K562 (cell line): Measurements from ENCODE around the gene RIMBP3C. TPM values are rescaled to one million over a fixed set of nuclear protein-coding genes. Genes with fewer than 3 reads are reported as not detected.
A peak's percentile ranks its signal among the peaks of the same experiment; 100 is the strongest.
"Not testable (repeated sequence)": the region's sequence is repeated elsewhere in the genome, so short reads cannot be mapped to it uniquely, and the experiment has no call there.

Experiments used
- CHD1 ChIP-seq: fragments of 200-600 bp; sonication (generic); IDR thresholded peaks from one replicate; pipeline ENCODE4 v1.6.1; 2012; ENCODE audit warnings: mild to moderate bottlenecking, moderate library complexity, low read length, inconsistent platforms
- JUN ChIP-seq, 2 experiments: sonication (generic) in 1 of 2; formaldehyde crosslinking in 1 of 2; IDR thresholded peaks; 2 replicates each; pipeline versions ENCODE4 v1.6.1 to v1.8.0; 2012 to 2022; ENCODE audit warnings: borderline replicate concordance in 2 of 2, mild to moderate bottlenecking in 2 of 2, improper control_type of control experiment in 1 of 2, low read depth in 1 of 2, low read length in 1 of 2, missing genetic modification reagents in 1 of 2
- KLF13 ChIP-seq: fragments of 450-650 bp; IDR thresholded peaks from 2 replicates; pipeline ENCODE4 v1.6.1; 2016; ENCODE audit warnings: missing genetic modification characterization, low read depth, mild to moderate bottlenecking, missing compliant biosample characterization, moderate library complexity, borderline replicate concordance
- RFX7 ChIP-seq: fragments of 250-450 bp; sonication (Bioruptor Pico); IDR thresholded peaks from 2 replicates; pipeline ENCODE4 v1.5.1; 2021; ENCODE audit warnings: mild to moderate bottlenecking
- TEAD1 ChIP-seq, 2 experiments: fragments of 450-650 bp in 1 of 2; sonication (generic) in 1 of 2; formaldehyde crosslinking; IDR thresholded peaks; 2 replicates each; pipeline versions ENCODE4 v1.4.0 to v1.8.0; 2020 to 2022; ENCODE audit warnings: mild to moderate bottlenecking in 2 of 2, missing genetic modification reagents in 1 of 2
- ZNF133 ChIP-seq: fragments of 250-450 bp; sonication (Bioruptor Pico); IDR thresholded peaks from 2 replicates; pipeline ENCODE4 v1.4.0; 2020; ENCODE audit warnings: mild to moderate bottlenecking
- ZNF384 ChIP-seq: IDR thresholded peaks from 2 replicates; pipeline ENCODE4 v1.6.1; 2012; ENCODE audit warnings: low read depth, low read length, improper control_type of control experiment
- ZNF695 ChIP-seq: fragments of 450-650 bp; formaldehyde crosslinking; IDR thresholded peaks from 2 replicates; pipeline ENCODE4 v1.4.0; 2020; ENCODE audit warnings: mild to moderate bottlenecking, moderate library complexity
- polyA plus RNA-seq, 8 experiments: library from polyadenylated mRNA; depleted of rRNA in 4 of 8; stranded (reverse) in 5 of 8; unstranded in 3 of 8; fragments of >200 nt; fragmentation: Nextera tagmentation in 2 of 8; fragmentation: Illumina TruSeq in 1 of 8; extraction: Ambion mirVana in 2 of 8; extraction: Trizol in 1 of 8; gene quantifications; 2 replicates each; pipeline versions ENCODE4 v1.2.1 to v1.2.3, GENCODE V29; 2011 to 2014; ENCODE audit warnings: inconsistent platforms in 1 of 8, missing spikeins in 1 of 8
- total RNA-seq, 7 experiments: library from RNA; depleted of rRNA in 6 of 7; stranded (reverse); fragments of >200 nt in 6 of 7; fragmentation: Illumina TruSeq in 2 of 7; extraction: Trizol in 2 of 7; gene quantifications; 2 replicates each; pipeline versions ENCODE4 v1.2.1 to v1.2.3, GENCODE V29; 2011 to 2021; ENCODE audit warnings: low replicate concordance in 1 of 7
- TF ChIP-seq, protein P1 (sequence below): fragments of 250-450 bp; sonication (Bioruptor Pico); IDR thresholded peaks from 2 replicates; pipeline ENCODE4 v1.4.0; 2020; ENCODE audit warnings: mild to moderate bottlenecking
- TF ChIP-seq, protein P2 (sequence below): fragments of 250-450 bp; sonication (Bioruptor Pico); IDR thresholded peaks from 2 replicates; pipeline ENCODE4 v1.4.0; 2020; ENCODE audit warnings: borderline replicate concordance
- TF ChIP-seq, protein P3 (sequence below): fragments of 450-650 bp; formaldehyde crosslinking; IDR thresholded peaks from 2 replicates; pipeline ENCODE4 v1.4.0; 2022; ENCODE audit warnings: mild to moderate bottlenecking, moderate library complexity
- TF ChIP-seq, protein P4 (sequence below), 2 experiments: fragments of 450-650 bp in 1 of 2; sonication (generic) in 1 of 2; formaldehyde crosslinking; conservative IDR thresholded peaks; 2 replicates each; pipeline versions ENCODE4 v1.4.0 to v1.8.1; 2020 to 2022; ENCODE audit warnings: mild to moderate bottlenecking in 1 of 2, missing genetic modification reagents in 1 of 2
- TF ChIP-seq, protein P5 (sequence below): sonication (generic); formaldehyde crosslinking; IDR thresholded peaks from 2 replicates; pipeline ENCODE4 v1.8.1; 2023; ENCODE audit warnings: mild to moderate bottlenecking, missing genetic modification reagents
- TF ChIP-seq, protein P6 (sequence below): fragments of 450-650 bp; formaldehyde crosslinking; IDR thresholded peaks from 2 replicates; pipeline ENCODE4 v1.4.0; 2020; ENCODE audit warnings: mild to moderate bottlenecking, moderate library complexity

The RIMBP3C gene
- total and polyA plus RNA-seq, 9 of the 15 experiments (the other 6 are each of a cell fraction or from before 2014, with no cell fraction given): 0.09 to 0.98 (median 0.17) TPM; not detected in 2

DNA sequence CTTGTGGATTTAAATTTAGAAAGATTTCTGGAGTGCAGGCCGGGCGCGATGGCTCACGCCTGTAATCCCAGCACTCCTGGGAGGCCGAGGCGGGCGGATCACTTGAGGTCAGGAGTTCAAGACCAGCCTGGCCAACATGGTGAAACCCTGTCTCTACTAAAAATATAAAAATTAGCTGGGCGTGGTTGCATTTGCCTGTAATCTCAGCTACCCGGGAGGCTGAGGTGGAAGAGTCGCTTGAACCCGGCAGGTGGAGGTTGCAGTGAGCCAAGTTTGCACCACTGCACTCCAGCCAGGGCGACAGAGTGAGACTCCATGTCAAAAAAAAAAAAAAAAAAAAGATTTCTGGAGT lies 17.8 kb upstream of the RIMBP3C start (continued):
- TF ChIP-seq KLF13 (tag) (0 out of 2 replicates have a peak, but pooled peaks have one; percentile 66), JUN (IDR thresholded peaks at IDR 0.05; ENCODE audit: borderline replicate concordance, low read depth, low read length) (0 out of 2 replicates have a peak, but pooled peaks have one; percentile 1), ZNF695 (CRISPR knock-in tag) (peak; percentile 37; the same call in 1 of the 2 replicates), TEAD1 (CRISPR knock-in tag; IDR thresholded peaks at IDR 0.05) (0 out of 4 replicates have a peak, but pooled peaks of 1 of the 2 experiments have one; percentile 16), CHD1 (peak; percentile 2), ZNF133 (0 out of 2 replicates have a peak, but pooled peaks have one; percentile 67), RFX7 (peak; percentile 45; the same call in 1 of the 2 replicates), ZNF384 (peak; percentile 69)
- not testable (repeated sequence) for TF ChIP-seq JUN (CRISPR knock-in tag; IDR thresholded peaks at IDR 0.05; ENCODE audit: borderline replicate concordance)
- TF ChIP-seq, protein P1, sequence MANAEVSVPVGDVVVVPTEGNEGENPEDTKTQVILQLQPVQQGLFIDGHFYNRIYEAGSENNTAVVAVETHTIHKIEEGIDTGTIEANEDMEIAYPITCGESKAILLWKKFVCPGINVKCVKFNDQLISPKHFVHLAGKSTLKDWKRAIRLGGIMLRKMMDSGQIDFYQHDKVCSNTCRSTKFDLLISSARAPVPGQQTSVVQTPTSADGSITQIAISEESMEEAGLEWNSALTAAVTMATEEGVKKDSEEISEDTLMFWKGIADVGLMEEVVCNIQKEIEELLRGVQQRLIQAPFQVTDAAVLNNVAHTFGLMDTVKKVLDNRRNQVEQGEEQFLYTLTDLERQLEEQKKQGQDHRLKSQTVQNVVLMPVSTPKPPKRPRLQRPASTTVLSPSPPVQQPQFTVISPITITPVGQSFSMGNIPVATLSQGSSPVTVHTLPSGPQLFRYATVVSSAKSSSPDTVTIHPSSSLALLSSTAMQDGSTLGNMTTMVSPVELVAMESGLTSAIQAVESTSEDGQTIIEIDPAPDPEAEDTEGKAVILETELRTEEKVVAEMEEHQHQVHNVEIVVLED (CRISPR knock-in tag): 0 out of 2 replicates have a peak, but pooled peaks have one; percentile 3
- TF ChIP-seq, protein P2, sequence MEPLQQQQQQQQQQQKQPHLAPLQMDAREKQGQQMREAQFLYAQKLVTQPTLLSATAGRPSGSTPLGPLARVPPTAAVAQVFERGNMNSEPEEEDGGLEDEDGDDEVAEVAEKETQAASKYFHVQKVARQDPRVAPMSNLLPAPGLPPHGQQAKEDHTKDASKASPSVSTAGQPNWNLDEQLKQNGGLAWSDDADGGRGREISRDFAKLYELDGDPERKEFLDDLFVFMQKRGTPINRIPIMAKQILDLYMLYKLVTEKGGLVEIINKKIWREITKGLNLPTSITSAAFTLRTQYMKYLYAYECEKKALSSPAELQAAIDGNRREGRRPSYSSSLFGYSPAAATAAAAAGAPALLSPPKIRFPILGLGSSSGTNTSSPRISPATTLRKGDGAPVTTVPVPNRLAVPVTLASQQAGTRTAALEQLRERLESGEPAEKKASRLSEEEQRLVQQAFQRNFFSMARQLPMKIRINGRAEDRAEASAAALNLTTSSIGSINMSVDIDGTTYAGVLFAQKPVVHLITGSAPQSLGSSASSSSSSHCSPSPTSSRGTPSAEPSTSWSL: 0 out of 2 replicates have a peak, but pooled peaks have one; percentile 18
- TF ChIP-seq, protein P3, sequence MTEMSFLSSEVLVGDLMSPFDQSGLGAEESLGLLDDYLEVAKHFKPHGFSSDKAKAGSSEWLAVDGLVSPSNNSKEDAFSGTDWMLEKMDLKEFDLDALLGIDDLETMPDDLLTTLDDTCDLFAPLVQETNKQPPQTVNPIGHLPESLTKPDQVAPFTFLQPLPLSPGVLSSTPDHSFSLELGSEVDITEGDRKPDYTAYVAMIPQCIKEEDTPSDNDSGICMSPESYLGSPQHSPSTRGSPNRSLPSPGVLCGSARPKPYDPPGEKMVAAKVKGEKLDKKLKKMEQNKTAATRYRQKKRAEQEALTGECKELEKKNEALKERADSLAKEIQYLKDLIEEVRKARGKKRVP (CRISPR knock-in tag): peak; percentile 1; the same call in 1 of the 2 replicates
- TF ChIP-seq, protein P4, sequence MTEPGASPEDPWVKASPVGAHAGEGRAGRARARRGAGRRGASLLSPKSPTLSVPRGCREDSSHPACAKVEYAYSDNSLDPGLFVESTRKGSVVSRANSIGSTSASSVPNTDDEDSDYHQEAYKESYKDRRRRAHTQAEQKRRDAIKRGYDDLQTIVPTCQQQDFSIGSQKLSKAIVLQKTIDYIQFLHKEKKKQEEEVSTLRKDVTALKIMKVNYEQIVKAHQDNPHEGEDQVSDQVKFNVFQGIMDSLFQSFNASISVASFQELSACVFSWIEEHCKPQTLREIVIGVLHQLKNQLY (CRISPR knock-in tag; conservative IDR thresholded peaks at IDR 0.05): 0 out of 4 replicates have a peak, but pooled peaks of 1 of the 2 experiments have one; percentile 77
- TF ChIP-seq, protein P5, sequence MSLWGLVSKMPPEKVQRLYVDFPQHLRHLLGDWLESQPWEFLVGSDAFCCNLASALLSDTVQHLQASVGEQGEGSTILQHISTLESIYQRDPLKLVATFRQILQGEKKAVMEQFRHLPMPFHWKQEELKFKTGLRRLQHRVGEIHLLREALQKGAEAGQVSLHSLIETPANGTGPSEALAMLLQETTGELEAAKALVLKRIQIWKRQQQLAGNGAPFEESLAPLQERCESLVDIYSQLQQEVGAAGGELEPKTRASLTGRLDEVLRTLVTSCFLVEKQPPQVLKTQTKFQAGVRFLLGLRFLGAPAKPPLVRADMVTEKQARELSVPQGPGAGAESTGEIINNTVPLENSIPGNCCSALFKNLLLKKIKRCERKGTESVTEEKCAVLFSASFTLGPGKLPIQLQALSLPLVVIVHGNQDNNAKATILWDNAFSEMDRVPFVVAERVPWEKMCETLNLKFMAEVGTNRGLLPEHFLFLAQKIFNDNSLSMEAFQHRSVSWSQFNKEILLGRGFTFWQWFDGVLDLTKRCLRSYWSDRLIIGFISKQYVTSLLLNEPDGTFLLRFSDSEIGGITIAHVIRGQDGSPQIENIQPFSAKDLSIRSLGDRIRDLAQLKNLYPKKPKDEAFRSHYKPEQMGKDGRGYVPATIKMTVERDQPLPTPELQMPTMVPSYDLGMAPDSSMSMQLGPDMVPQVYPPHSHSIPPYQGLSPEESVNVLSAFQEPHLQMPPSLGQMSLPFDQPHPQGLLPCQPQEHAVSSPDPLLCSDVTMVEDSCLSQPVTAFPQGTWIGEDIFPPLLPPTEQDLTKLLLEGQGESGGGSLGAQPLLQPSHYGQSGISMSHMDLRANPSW (CRISPR knock-in tag): peak; percentile 0; the same call in 1 of the 2 replicates
- TF ChIP-seq, protein P6, sequence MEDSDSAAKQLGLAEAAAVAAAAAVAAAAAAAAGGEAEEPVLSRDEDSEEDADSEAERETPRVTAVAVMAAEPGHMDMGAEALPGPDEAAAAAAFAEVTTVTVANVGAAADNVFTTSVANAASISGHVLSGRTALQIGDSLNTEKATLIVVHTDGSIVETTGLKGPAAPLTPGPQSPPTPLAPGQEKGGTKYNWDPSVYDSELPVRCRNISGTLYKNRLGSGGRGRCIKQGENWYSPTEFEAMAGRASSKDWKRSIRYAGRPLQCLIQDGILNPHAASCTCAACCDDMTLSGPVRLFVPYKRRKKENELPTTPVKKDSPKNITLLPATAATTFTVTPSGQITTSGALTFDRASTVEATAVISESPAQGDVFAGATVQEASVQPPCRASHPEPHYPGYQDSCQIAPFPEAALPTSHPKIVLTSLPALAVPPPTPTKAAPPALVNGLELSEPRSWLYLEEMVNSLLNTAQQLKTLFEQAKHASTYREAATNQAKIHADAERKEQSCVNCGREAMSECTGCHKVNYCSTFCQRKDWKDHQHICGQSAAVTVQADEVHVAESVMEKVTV (CRISPR knock-in tag): 0 out of 2 replicates have a peak, but pooled peaks have one; percentile 31
